ENCODE results near the gene LAMA3.
"Not testable (repeated sequence)": the region's sequence is repeated elsewhere in the genome, so short reads cannot be mapped to it uniquely, and the experiment has no call there.

LAMA3 gene

GRCh38 chr18:23732439-23732838 is 43.2 kb downstream of the LAMA3 start:
- DNase-seq = no peak

GRCh38 chr18:23733265-23733664 is 44.0 kb downstream of the LAMA3 start:
- DNase-seq = not testable (repeated sequence)

- no peak for DNase-seq
These were observed 44.6 kb downstream of the LAMA3 start for GRCh38 chr18:23733895-23734294.

GRCh38 chr18:23735021-23735464 is 45.8 kb downstream of the LAMA3 start:
- no peak for DNase-seq

GRCh38 chr18:23737578-23737977 is 48.3 kb downstream of the LAMA3 start:
- no peak for DNase-seq

- no peak for DNase-seq
These were observed 48.9 kb downstream of the LAMA3 start for GRCh38 chr18:23738151-23738550.

GRCh38 chr18:23738575-23738974 is 49.3 kb downstream of the LAMA3 start:
- no peak for DNase-seq

- DNase-seq = no peak
These were observed 51.0 kb downstream of the LAMA3 start for GRCh38 chr18:23740105-23740830.

GRCh38 chr18:23741967-23742366 is 52.7 kb downstream of the LAMA3 start:
- not testable (repeated sequence) for DNase-seq

GRCh38 chr18:23743733-23744333 is 54.6 kb downstream of the LAMA3 start:
- no peak for DNase-seq

- DNase-seq = no peak
These were observed 56.1 kb downstream of the LAMA3 start for GRCh38 chr18:23745366-23745765.

GRCh38 chr18:23746851-23747250 is 57.6 kb downstream of the LAMA3 start:
- DNase-seq = no peak

- no peak for DNase-seq
These were observed 63.1 kb downstream of the LAMA3 start for GRCh38 chr18:23752363-23752762.

GRCh38 chr18:23752796-23753195 is 63.5 kb downstream of the LAMA3 start:
- DNase-seq = no peak

- no peak for DNase-seq
These were observed 67.6 kb downstream of the LAMA3 start for GRCh38 chr18:23756590-23757436.

- no peak for DNase-seq
These were observed 68.1 kb downstream of the LAMA3 start for GRCh38 chr18:23757437-23757733.

GRCh38 chr18:23758281-23758680 is 69.0 kb downstream of the LAMA3 start:
- no peak for DNase-seq

GRCh38 chr18:23761941-23762340 is 72.7 kb downstream of the LAMA3 start:
- no peak for DNase-seq

GRCh38 chr18:23763343-23763742 is 74.1 kb downstream of the LAMA3 start:
- no peak for DNase-seq

GRCh38 chr18:23765931-23766330 is 76.7 kb downstream of the LAMA3 start:
- no peak for DNase-seq

- DNase-seq = no peak
These were observed 83.2 kb downstream of the LAMA3 start for GRCh38 chr18:23772327-23773024.

GRCh38 chr18:23776306-23776705 is 87.1 kb downstream of the LAMA3 start:
- DNase-seq = no peak

GRCh38 chr18:23778828-23779227 is 89.6 kb downstream of the LAMA3 start:
- no peak for DNase-seq

All from amniotic stem cell (primary cell).